Erythroblast (primary cell): ENCODE data around the gene DENND2A.

ENCODE experiments used
- GATA1 ChIP-seq: IDR thresholded peaks from 2 replicates; pipeline ENCODE4 v1.6.1; 2011; ENCODE audit warnings: low read depth, mild to moderate bottlenecking, control low read depth, low read length, moderate library complexity
- POLR2A ChIP-seq: IDR thresholded peaks from 2 replicates; pipeline ENCODE4 v1.6.1; 2011; ENCODE audit warnings: mild to moderate bottlenecking, low read length

GRCh38 chr7:140586516-140586915 is 54.1 kb downstream of the DENND2A start:
- TF ChIP-seq POLR2A = no peak
- no peak for TF ChIP-seq GATA1
